GM10248 (cell line): ENCODE data around the gene SEMA3D.

ENCODE experiments used
- CTCF ChIA-PET: fragments of 300-600 bp; sonication (Branson Sonifier 250); formaldehyde crosslinking; extraction: SDS; loops from one replicate; lab custom pipeline; 2021; ENCODE audit warnings: antibody characterized with exemption; lab: Yijun Ruan, JAX
- POLR2A ChIA-PET: fragments of 350-650 bp; sonication (Branson Sonifier 250); formaldehyde crosslinking; extraction: SDS; loops from one replicate; lab custom pipeline; 2020; ENCODE audit warnings: antibody characterized with exemption; lab: Yijun Ruan, JAX
- DNase-seq: peaks from one replicate; pipeline ENCODE4 v3.0.0; 2012; ENCODE audit errors: extremely low spot score
- TF ChIP-seq, protein P1 (sequence below): IDR thresholded peaks from 2 replicates; pipeline ENCODE4 v1.5.1; 2012; ENCODE audit warnings: mild to moderate bottlenecking, low read depth; ENCODE audit errors: extremely low read depth, missing control alignments, control extremely low read depth

The SEMA3D gene

DNA sequence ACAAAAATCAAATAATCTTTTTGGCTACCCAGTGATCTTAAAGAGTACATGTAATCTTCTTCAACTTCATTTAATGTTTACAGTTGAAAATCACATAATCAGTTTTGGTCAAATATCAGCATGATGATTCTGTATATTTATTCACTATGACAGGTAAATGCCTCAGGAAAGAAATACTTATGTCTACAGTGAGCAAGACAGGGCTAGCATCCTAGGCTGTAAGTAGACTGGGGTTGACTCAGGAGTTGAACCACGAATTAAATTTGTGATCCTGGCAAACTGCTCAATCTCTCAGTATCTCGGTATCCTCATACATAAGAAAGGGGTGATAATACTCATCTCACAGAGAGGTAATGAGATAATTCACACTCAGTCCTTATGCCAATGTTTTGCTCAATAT is 71.8 kb downstream of the SEMA3D start:
- CTCF ChIA-PET = interaction anchor here (1.6 kb wide), 1 partner anchor 11 kb away, joined by 4 read pairs; no protein-coding TSS in a partner anchor
- POLR2A ChIA-PET = no interaction called here
- no peak for DNase-seq
- TF ChIP-seq, protein P1, sequence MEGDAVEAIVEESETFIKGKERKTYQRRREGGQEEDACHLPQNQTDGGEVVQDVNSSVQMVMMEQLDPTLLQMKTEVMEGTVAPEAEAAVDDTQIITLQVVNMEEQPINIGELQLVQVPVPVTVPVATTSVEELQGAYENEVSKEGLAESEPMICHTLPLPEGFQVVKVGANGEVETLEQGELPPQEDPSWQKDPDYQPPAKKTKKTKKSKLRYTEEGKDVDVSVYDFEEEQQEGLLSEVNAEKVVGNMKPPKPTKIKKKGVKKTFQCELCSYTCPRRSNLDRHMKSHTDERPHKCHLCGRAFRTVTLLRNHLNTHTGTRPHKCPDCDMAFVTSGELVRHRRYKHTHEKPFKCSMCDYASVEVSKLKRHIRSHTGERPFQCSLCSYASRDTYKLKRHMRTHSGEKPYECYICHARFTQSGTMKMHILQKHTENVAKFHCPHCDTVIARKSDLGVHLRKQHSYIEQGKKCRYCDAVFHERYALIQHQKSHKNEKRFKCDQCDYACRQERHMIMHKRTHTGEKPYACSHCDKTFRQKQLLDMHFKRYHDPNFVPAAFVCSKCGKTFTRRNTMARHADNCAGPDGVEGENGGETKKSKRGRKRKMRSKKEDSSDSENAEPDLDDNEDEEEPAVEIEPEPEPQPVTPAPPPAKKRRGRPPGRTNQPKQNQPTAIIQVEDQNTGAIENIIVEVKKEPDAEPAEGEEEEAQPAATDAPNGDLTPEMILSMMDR = no peak

DNA sequence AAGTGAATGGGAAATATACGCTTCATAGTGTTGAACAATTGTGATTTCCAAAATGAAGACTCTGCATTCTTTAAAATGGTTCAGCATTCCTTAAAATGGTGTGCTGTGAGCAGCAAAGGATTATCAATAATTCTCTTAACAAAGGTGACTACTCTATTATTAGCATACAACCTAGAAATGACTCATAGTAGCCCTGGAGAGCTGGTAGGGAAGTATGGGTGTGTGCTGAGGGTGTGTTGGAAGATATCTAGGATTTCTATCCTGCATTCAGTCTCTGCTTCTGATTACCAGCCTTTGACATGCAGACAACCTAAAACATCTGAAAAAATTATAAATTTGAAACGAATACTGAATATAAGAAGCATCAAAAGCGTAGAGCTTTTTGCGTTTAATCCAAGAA is 72.5 kb downstream of the SEMA3D start:
- ChIA-PET CTCF (interaction anchor here (1.6 to 2.7 kb wide), 2 partner anchors 12 kb away, joined by 4 to 8 read pairs; no protein-coding TSS in a partner anchor), POLR2A (no interaction called here)
- TF ChIP-seq, protein P1 = no peak
- DNase-seq = no peak

DNA sequence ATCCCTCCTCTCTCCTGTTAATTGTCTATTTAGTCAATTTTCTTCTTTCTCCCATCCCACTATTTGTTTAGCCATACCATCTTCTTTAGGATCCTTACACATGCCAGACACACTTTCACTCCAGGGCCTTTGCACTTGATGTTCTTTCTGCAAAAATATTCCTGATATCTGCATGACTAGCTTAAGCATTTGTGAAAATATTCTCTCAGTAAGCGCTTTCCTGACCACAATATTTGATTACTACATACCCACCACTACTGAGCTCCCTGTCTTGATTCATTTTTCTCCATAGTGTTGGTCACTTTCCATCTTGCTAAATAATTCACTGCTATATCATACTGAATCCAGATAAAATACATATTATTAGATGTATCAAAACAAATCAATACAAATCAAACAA is 75.1 kb downstream of the SEMA3D start:
- ChIA-PET POLR2A (no interaction called here), CTCF (interaction anchor here (1.7 to 2.7 kb wide), 2 partner anchors 9 to 443 kb away, joined by 5 to 8 read pairs; no protein-coding TSS in a partner anchor)
- TF ChIP-seq, protein P1 = no peak
- no peak for DNase-seq

DNA sequence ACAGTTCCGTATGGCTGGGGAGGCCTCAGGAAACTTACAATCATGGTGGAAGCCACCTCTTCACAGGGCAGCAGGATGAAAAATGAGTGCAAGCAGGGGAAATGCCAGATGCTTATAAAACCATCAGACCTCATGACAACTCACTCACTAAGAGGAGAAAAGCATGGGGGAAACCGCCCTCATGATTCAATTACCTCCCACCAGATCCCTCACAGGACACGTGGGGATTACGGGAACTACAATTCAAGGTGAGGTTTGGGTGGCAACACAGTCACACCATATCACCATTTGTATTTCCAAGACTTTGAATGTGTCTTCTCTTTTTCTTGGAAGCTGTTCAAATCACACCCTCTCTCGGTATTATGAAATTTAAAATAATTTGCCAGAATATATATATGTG is 80.1 kb downstream of the SEMA3D start:
- no peak for DNase-seq
- CTCF ChIA-PET = no interaction called here
- POLR2A ChIA-PET = no interaction called here
- TF ChIP-seq, protein P1 = no peak

DNA sequence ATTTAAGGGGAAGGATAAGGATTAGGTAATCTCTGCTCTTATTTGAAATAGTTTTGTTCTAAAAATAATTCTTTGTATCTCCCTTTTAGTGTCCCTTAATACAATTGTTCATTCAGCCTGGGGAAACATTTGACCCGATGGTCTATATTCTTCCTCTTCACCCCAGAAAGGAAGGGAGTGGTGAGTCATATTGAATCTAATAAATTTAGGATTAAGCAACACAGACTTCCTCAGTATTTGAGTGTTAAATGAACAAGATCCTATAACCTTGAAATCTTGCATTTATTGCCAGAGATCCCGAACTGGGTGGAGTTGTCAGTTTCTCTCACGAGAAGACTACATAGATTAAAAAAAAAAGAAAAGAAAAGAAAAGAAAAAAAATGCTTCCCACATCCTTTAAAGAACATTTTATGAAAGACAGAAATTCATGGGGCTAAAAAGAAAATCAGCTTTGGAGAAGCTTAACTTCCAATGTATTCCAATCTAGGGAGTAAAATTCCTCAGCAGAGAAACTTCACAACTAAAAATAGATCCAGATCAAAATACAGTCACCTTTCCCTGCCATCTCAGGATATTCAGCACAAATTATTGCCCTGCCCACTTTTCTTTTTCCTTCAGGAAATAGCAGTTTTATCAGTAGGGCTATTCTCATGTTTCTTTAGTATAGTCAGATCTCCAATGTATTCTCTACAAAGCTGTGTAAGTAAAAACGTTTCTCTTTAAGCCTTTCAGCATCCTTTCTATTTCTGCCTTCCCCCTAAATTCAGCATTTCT is 82.2 kb downstream of the SEMA3D start:
- TF ChIP-seq, protein P1 = no peak
- ChIA-PET POLR2A (no interaction called here), CTCF (no interaction called here)
- no peak for DNase-seq

DNA sequence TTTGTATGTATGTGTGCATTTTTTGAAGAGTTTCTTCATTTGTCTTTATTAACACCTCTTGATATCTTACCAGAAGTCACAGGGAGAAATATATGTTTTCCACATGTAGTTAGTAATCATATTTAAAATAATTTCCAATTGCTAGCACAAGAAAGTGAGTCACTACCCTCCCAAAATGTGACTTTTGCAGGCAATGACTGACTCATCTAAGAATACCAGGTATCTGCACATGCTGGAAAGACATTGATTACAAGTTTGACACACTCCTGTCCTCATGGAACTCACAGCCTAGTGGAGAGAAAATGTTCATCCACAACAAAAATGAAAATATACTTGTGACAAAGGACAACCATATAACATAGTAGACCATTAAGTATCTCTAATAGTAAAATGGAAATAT is 82.9 kb downstream of the SEMA3D start:
- ChIA-PET POLR2A (no interaction called here), CTCF (no interaction called here)
- no peak for DNase-seq
- TF ChIP-seq, protein P1 = no peak
